ENCODE results near the gene CELF1.

Gene CELF1

DNA sequence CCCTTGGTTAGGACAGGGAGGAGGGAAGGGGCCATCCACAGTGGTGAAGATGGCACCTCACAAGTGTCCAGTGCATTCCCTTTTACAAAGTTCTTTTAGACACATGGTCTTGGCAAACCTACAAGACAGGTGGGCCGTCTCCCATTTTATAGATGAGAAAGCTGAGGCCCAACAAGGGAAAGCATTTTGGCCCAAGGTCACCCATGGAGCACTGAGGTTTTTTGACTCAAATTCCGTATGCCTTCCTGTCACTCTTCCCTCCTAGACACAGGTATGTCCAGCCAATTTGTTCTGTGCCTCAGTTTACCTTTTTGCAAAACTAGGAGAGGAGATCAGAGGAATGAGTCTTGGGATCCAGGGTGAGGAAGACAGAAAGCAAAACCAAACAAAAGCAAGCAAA is 40.0 kb upstream of the CELF1 start:
- Histone ChIP-seq H3K9ac (ENCODE audit: low read length) (no peak overlapping the region), H3K4me1 (ENCODE audit: insufficient read depth, low read length, severe bottlenecking) (no peaks in the 10 kb centered on the region), H3K4me2 (ENCODE audit: low read length) (no peak overlapping the region), H3F3A (ENCODE audit: insufficient read depth, low read length) (no peaks in the 10 kb centered on the region), H3K4me3 (ENCODE audit: low read depth, low read length, poor library complexity, severe bottlenecking) (no peak overlapping the region), H3K9me3 (ENCODE audit: low read length) (no peaks in the 10 kb centered on the region), H3K79me2 (ENCODE audit: insufficient read depth, low read length) (no peaks in the 10 kb centered on the region), H2AFZ (ENCODE audit: low read length) (no peak overlapping the region), H3K36me3 (ENCODE audit: insufficient read depth, low read length) (no peaks in the 10 kb centered on the region), H3K9me2 (ENCODE audit: low read depth, low read length) (no peaks in the 10 kb centered on the region), H3K27me3 (ENCODE audit: insufficient read depth, low read length) (peaks cover 4% of the 10 kb centered on the region; the same call in 1 of the 2 replicates), H4K20me1 (ENCODE audit: insufficient read depth, low read length) (no peaks in the 10 kb centered on the region), H3K27ac (ENCODE audit: low read depth, low read length, poor library complexity, severe bottlenecking) (no peak overlapping the region)
- TF ChIP-seq, protein P1, sequence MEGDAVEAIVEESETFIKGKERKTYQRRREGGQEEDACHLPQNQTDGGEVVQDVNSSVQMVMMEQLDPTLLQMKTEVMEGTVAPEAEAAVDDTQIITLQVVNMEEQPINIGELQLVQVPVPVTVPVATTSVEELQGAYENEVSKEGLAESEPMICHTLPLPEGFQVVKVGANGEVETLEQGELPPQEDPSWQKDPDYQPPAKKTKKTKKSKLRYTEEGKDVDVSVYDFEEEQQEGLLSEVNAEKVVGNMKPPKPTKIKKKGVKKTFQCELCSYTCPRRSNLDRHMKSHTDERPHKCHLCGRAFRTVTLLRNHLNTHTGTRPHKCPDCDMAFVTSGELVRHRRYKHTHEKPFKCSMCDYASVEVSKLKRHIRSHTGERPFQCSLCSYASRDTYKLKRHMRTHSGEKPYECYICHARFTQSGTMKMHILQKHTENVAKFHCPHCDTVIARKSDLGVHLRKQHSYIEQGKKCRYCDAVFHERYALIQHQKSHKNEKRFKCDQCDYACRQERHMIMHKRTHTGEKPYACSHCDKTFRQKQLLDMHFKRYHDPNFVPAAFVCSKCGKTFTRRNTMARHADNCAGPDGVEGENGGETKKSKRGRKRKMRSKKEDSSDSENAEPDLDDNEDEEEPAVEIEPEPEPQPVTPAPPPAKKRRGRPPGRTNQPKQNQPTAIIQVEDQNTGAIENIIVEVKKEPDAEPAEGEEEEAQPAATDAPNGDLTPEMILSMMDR (IDR thresholded peaks at IDR 0.05; ENCODE audit: low read length): no peak
- no peak for TF ChIP-seq EZH2 (IDR thresholded peaks at IDR 0.05; ENCODE audit: borderline replicate concordance, low read length)

DNA sequence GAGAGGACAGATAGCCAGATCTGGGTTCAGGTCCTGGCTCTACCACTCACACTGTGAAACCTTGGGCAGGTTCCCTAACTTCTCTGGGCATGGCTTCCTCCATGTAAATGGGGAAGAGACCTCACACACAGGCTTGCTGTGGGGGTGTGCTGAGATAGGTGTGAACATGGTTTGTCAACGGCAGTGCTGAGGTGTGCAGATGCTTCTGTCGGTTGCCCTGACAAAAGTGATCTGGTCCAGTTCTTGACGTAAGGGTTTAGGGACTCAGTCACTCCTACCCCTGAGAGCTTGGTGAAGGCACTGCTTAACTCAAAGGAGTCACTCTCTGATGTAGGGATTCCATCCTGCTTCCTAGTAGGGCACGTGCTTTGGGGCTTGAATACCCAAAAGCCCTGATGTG is 39.3 kb upstream of the CELF1 start:
- H3K4me2 ChIP-seq (ENCODE audit: low read length): no peak overlapping the region
- H3K9ac ChIP-seq (ENCODE audit: low read length): no peak overlapping the region
- no peaks in the 10 kb centered on the region for H3K9me3 ChIP-seq (ENCODE audit: low read length)
- TF ChIP-seq EZH2 (IDR thresholded peaks at IDR 0.05; ENCODE audit: borderline replicate concordance, low read length): no peak
- TF ChIP-seq, protein P1 (IDR thresholded peaks at IDR 0.05; ENCODE audit: low read length): no peak
- H3K79me2 ChIP-seq (ENCODE audit: insufficient read depth, low read length): no peaks in the 10 kb centered on the region
- no peaks in the 10 kb centered on the region for H3K36me3 ChIP-seq (ENCODE audit: insufficient read depth, low read length)
- no peaks in the 10 kb centered on the region for H4K20me1 ChIP-seq (ENCODE audit: insufficient read depth, low read length)
- H2AFZ ChIP-seq (ENCODE audit: low read length): no peak overlapping the region
- H3F3A ChIP-seq (ENCODE audit: insufficient read depth, low read length): no peaks in the 10 kb centered on the region
- H3K27me3 ChIP-seq (ENCODE audit: insufficient read depth, low read length): peaks cover 4% of the 10 kb centered on the region; the same call in 1 of the 2 replicates
- H3K27ac ChIP-seq (ENCODE audit: low read depth, low read length, poor library complexity, severe bottlenecking): no peak overlapping the region
- H3K9me2 ChIP-seq (ENCODE audit: low read depth, low read length): no peaks in the 10 kb centered on the region
- H3K4me3 ChIP-seq (ENCODE audit: low read depth, low read length, poor library complexity, severe bottlenecking): no peak overlapping the region
- no peaks in the 10 kb centered on the region for H3K4me1 ChIP-seq (ENCODE audit: insufficient read depth, low read length, severe bottlenecking)

- no peaks in the 10 kb centered on the region for H3K4me1 ChIP-seq (ENCODE audit: insufficient read depth, low read length, severe bottlenecking)
- no peaks in the 10 kb centered on the region for H3K9me2 ChIP-seq (ENCODE audit: low read depth, low read length)
- H4K20me1 ChIP-seq (ENCODE audit: insufficient read depth, low read length): no peaks in the 10 kb centered on the region
- H3F3A ChIP-seq (ENCODE audit: insufficient read depth, low read length): no peaks in the 10 kb centered on the region
- TF ChIP-seq EZH2 (IDR thresholded peaks at IDR 0.05; ENCODE audit: borderline replicate concordance, low read length): no peak
- TF ChIP-seq, protein P1 (IDR thresholded peaks at IDR 0.05; ENCODE audit: low read length): no peak
- H3K27me3 ChIP-seq (ENCODE audit: insufficient read depth, low read length): peaks cover 4% of the 10 kb centered on the region; the same call in 1 of the 2 replicates
- no peak overlapping the region for H3K4me2 ChIP-seq (ENCODE audit: low read length)
- H2AFZ ChIP-seq (ENCODE audit: low read length): no peak overlapping the region
- H3K36me3 ChIP-seq (ENCODE audit: insufficient read depth, low read length): no peaks in the 10 kb centered on the region
- H3K4me3 ChIP-seq (ENCODE audit: low read depth, low read length, poor library complexity, severe bottlenecking): no peak overlapping the region
- H3K9me3 ChIP-seq (ENCODE audit: low read length): no peaks in the 10 kb centered on the region
- no peak overlapping the region for H3K27ac ChIP-seq (ENCODE audit: low read depth, low read length, poor library complexity, severe bottlenecking)
- H3K79me2 ChIP-seq (ENCODE audit: insufficient read depth, low read length): no peaks in the 10 kb centered on the region
- no peak overlapping the region for H3K9ac ChIP-seq (ENCODE audit: low read length)
Observed at GRCh38 chr11:47591764-47592163, 38.8 kb upstream of the CELF1 start.
